Measurements from ENCODE around the gene TRERF1.
A peak's percentile ranks its signal among the peaks of the same experiment; 100 is the strongest.

The TRERF1 gene

DNA sequence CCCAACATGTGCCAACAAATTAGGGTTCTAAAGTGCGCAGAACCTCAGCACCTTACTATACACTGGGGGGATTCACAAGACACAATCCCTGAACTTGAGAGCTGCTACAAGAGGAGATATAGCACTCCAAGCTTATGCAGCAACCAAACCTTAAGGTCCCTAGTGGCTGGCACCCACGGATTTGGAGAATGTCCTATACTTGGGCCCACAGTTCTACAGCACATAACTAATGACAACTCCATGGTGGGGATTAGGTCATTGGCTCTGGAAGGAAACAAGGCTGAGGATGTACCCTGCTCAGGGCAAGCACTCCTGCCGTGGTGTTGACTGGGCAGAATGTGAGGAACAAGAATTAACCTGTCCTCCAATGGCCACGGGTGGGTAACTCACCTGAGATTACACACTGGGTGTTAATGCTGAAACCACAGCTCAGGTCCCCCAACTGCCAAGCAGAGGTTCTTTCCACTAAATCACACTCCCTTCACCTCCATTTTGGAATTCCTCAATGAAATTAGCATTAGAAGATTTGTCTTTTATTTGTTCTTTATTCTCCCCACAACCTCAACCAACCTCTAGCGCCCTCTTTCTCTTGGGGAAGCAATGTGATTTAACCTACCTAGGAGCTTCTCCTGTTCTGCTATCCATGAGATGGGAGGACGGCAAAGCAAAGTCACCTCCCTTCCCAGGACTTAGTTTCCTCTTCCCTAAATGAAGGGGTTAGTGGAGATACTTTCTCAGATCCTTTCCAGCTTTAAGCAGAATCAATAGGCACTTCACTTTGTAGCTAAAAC, 32.0 kb downstream of the TRERF1 start:
- Mint-ChIP-seq H3K9me3 (no peaks in the 10 kb centered on the region), H3K4me1 (peaks cover 75% of the 10 kb centered on the region), H3K27ac (peak overlapping the region in 1 of 2 donors; percentile 60), H3K27me3 (no peaks in the 10 kb centered on the region), H3K4me3 (no peak overlapping the region)
- DNase-seq (no peak), ATAC-seq (no peak)

DNA sequence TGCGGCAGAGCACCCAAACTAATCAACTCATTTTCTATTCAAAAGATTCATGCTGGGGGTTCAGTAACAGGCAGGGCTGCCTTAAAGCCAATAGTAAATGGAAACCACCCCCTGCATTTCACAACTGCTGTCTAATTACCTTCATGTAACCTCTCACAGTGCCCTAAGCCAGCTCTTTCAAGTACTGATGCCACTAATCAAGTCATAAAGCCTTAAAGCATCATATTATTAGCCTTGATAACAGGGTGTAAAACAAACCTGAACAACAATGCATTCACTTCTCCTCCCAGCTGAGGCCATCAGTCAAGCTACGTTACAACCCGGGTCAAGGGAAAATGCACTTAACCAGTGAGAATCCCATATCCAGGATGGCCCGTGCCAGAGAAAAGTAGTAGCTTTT, 33.0 kb downstream of the TRERF1 start:
- H3K27me3 Mint-ChIP-seq: no peaks in the 10 kb centered on the region
- DNase-seq: no peak

DNA sequence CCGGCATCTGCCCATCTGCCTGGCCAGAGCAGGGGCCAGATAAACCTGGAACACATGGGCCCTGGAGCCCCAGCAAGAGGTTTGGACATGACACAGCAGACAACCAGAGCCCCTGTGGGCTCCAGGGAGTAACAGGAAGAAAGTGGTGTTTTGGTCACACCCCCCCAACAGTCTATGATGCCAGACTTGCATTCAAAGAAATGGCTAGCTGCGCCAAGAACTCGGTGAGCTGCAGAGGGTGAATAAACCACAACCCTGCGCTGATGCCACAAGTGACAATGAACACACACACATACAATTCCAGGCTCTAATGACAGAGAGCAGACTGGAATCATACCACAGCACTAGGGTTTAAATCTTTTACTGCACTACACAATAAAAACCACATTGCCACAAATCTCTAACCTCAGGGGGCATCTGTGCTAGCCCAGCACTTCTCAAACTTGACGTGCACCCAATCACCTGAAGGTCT, 34.0 kb downstream of the TRERF1 start:
- Mint-ChIP-seq H3K27me3 (no peaks in the 10 kb centered on the region), H3K27ac (peak overlapping the region in 1 of 2 donors; percentile 89), H3K4me1 (peaks cover 72% of the 10 kb centered on the region), H3K9me3 (no peaks in the 10 kb centered on the region), H3K4me3 (peak overlapping the region; percentile 48 to 61)
- DNase-seq: peak; percentile 49 to 91
- peak; percentile 92 for ATAC-seq

More for the DNA sequence above, 33.0 kb downstream of the TRERF1 start:
- H3K27ac Mint-ChIP-seq: peak overlapping the region in 1 of 2 donors; percentile 19
- H3K4me3 Mint-ChIP-seq: peak overlapping the region in 1 of 2 donors; percentile 53
- H3K4me1 Mint-ChIP-seq: peaks cover 75% of the 10 kb centered on the region
- peak; percentile 14 for ATAC-seq
- no peaks in the 10 kb centered on the region for H3K9me3 Mint-ChIP-seq

DNA sequence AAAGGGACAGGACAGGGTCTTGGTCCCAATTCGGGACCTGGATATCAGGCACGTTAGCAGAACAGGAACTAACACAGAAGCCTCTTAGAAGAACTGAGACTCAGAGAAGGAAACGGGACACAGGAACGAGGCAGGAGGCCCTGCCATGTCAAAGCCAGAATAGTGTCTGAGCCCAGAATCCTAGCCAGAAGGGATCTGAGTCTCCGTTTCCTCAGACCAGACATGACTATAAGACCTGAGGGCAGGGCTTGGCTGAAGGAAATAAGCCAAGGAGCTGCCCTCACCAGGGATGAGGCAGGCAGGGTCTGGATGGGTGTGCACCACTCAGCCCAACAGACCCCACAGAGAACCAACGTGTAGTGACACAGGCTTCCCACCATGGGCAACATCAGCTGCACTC, 40.3 kb downstream of the TRERF1 start:
- H3K27ac Mint-ChIP-seq: no peak overlapping the region
- H3K4me1 Mint-ChIP-seq: peaks cover 70% of the 10 kb centered on the region
- no peak for ATAC-seq
- no peak overlapping the region for H3K4me3 Mint-ChIP-seq
- H3K27me3 Mint-ChIP-seq: no peaks in the 10 kb centered on the region
- no peaks in the 10 kb centered on the region for H3K9me3 Mint-ChIP-seq
- DNase-seq: no peak

DNA sequence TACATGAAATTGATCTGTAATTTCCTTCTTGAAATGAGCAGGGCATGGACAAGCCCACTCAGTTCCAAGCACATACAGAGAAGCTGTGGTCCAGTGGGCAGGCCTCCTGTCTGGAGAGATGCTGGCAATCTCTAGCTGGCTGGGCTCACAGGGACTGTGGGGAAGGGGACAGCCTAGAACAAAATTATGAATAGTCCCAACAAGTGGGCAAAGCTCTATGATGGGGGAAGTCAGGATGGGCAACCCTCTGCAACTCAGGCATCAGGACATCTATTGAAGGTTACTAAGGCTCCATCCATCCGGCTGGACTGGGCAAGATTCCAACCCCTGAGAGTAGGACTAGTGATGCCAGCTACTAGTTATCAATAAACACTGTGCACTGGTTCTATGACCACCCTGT, 40.9 kb downstream of the TRERF1 start:
- peaks cover 70% of the 10 kb centered on the region for H3K4me1 Mint-ChIP-seq
- H3K27ac Mint-ChIP-seq: no peak overlapping the region
- ATAC-seq (no peak), DNase-seq (no peak)
- H3K4me3 Mint-ChIP-seq: no peak overlapping the region
- H3K9me3 Mint-ChIP-seq: no peaks in the 10 kb centered on the region
- H3K27me3 Mint-ChIP-seq: no peaks in the 10 kb centered on the region

DNA sequence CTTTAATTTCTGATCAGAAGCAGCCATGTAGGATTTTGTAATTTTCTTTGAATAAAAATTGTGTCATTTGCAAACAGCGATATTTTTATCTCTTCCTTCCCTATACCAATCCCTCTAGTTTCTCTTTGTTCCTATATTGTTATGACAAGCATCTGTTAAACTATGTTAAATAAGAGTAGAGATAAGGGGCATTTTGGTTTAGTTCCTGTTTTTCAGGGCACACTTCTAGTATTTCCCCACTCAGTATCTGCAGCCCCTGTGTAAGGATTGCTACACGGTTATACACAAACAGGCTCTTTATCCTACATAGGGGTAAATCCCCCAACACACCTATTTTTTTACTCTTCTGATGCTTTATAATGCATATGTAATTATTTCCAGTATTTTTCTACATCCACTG, 42.1 kb downstream of the TRERF1 start:
- H3K4me3 Mint-ChIP-seq: no peak overlapping the region
- DNase-seq (no peak), ATAC-seq (no peak)
- peaks cover 67% of the 10 kb centered on the region for H3K4me1 Mint-ChIP-seq
- H3K9me3 Mint-ChIP-seq: no peaks in the 10 kb centered on the region
- no peaks in the 10 kb centered on the region for H3K27me3 Mint-ChIP-seq
- no peak overlapping the region for H3K27ac Mint-ChIP-seq

DNA sequence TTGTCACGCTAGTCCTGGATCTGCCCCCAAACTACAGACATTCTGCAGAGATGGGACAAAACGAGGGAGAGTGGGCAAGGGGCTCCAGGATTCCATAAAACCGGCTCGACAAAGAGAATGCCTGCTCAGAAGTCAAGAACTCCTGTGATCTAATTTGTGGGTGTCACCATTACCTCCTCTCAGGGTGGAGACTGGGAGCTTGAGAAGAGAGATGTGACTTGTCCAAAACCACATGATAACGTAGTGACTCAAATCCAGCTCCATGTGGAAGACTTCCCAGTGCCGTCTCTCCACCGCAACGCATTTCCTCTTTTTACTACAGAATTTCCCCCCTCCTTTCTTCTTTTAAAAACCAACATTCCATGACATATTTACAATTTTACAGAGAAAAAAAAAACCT, 44.3 kb downstream of the TRERF1 start:
- peak; percentile 63 for ATAC-seq
- H3K9me3 Mint-ChIP-seq: no peaks in the 10 kb centered on the region
- DNase-seq: peak in 1 of 2 donors; percentile 24
- peak overlapping the region in 1 of 2 donors; percentile 46 for H3K4me3 Mint-ChIP-seq
- peaks cover 72% of the 10 kb centered on the region for H3K4me1 Mint-ChIP-seq
- H3K27me3 Mint-ChIP-seq: no peaks in the 10 kb centered on the region
- H3K27ac Mint-ChIP-seq: peak overlapping the region; percentile 3 to 29

DNA sequence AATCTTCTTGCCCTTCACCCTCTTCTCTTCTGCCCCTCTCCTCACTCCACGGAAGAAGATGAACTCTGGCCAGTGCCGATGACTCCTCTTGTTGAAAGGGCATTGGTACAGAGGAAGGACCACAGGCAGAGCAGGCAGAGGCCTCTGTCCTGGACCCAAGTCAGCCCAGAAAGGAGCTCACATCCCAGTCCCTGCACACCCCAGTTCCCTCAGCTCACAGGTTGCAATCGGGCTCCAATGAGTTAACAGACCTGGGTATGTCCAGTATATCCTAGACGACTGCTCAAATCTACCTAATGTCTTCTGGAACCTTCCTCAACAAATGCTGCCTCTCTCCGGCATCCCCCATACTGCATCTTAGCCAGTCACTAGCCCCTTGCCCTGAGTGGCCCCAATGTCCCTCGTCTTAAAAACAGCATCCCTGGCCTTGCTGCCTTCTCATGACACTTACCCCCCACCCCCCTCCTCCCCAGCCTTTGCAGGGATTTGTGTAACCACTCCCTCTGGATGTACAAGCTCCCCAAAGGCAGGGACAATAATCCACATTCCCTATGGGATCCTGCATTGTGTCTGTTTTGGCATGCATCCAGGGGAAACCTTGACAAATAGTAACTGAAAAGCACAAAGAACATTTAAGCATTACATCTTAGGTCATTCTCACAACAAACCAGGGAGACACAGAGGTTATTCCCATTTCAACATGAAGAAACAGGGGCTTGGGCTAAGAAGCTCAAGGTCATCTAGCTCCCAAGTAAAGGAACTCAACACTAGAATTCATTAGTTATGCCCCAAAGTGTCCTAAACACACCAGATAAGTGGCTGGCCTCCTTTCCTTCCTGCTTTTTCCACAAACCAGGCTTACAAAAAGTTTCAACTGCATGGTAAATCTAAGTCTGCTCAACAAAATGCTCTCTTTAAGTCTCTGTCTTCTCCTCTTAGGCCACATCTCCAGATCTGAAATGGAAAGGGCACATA, 45.1 kb downstream of the TRERF1 start:
- H3K4me1 Mint-ChIP-seq: peaks cover 80% of the 10 kb centered on the region
- DNase-seq: peak in 1 of 2 donors; percentile 5
- no peaks in the 10 kb centered on the region for H3K9me3 Mint-ChIP-seq
- H3K27me3 Mint-ChIP-seq: no peaks in the 10 kb centered on the region
- ATAC-seq: no peak
- peak overlapping the region in 1 of 2 donors; percentile 46 for H3K4me3 Mint-ChIP-seq
- H3K27ac Mint-ChIP-seq: peak overlapping the region; percentile 3 to 29

DNA sequence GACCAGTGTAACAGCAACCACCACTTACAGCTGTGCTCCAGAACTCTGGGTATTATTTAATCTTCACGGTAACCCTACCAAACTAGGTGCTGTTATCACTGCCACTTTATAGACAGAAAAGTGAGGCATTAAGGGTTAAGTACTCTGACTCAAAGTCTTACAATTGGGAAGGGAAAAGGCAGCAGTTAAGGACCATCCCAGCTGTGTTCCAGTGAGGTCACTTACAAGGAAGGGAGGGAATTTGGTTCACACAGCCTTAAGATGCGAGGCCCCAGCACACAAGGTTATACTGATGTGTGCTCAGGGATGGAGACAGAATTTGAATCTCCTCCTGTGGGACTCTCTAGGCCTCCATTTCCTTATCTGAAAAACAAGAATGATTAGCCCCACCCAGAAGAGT, 46.7 kb downstream of the TRERF1 start:
- Mint-ChIP-seq H3K9me3 (no peaks in the 10 kb centered on the region), H3K4me1 (peaks cover 77% of the 10 kb centered on the region), H3K4me3 (no peak overlapping the region), H3K27ac (peak overlapping the region; percentile 23 to 37), H3K27me3 (no peaks in the 10 kb centered on the region)
- ATAC-seq: no peak
- no peak for DNase-seq

DNA sequence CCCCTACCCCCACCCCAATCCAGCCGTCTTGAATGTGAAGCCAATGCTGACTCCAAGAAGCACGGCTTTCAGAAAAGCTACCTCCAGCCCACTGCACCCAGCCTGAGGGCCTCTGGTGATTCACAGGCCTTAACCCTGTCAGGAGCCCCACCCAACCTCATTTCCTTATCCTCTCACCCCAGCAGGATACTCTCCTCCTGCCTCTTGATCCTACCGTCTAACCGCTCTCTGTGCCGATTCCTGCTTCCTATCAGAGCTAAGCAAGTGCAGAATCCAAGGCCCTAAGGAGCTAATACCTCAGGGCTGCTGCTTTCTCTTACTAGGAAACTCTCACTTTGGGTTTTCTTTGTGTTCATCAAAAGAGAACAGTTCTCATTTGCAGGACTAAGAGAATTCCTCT, 47.2 kb downstream of the TRERF1 start:
- DNase-seq: peak in 1 of 2 donors; percentile 39
- H3K9me3 Mint-ChIP-seq: no peaks in the 10 kb centered on the region

DNA sequence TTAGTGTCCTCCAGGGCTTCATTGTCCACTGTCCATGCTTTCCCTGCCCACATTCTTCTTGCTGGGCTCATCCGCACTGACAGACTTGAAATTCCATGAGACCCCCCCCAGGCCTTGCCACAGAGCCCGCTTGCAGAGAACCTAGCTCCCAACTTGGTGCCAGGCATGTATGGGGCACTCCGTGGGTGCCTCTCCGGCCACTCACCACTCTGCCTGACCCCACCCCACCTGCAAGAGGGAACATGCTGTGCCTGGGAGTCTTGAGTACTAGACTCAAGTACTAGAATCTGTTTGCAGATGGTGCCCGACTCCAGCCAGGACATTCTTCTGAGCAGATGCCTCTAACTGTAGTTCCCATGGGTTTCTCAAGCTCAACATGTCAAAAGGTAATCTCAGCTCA, 47.9 kb downstream of the TRERF1 start:
- Mint-ChIP-seq H3K9me3 (no peaks in the 10 kb centered on the region), H3K27me3 (no peaks in the 10 kb centered on the region), H3K27ac (peak overlapping the region in 1 of 2 donors; percentile 79), H3K4me1 (peaks cover 78% of the 10 kb centered on the region), H3K4me3 (peak overlapping the region in 1 of 2 donors; percentile 68)
- no peak for DNase-seq
- no peak for ATAC-seq

More for the DNA sequence above, 47.2 kb downstream of the TRERF1 start:
- H3K27me3 Mint-ChIP-seq: no peaks in the 10 kb centered on the region
- H3K4me3 Mint-ChIP-seq: peak overlapping the region; percentile 68 to 74
- peak overlapping the region; percentile 79 to 84 for H3K27ac Mint-ChIP-seq
- H3K4me1 Mint-ChIP-seq: peaks cover 73% of the 10 kb centered on the region
- peak; percentile 52 for ATAC-seq

DNA sequence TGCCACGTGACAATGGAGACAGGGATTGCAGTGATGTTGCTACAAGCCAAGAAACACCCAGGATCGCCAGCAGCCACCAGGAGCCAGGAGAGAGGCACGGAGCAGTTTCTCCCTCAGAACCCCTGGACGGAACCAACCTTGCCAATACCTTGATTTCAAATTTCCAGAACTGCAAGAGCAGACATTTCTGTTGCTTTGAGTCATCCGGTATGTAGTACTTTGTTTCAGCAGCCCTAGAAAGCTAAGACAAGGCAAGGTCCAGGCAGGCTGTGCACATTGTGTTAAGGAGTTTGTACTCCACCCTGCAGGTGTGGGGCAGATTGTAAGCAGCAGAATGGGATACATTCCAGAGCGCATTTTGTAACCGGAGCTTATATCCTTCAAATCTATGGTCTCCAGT, 48.3 kb downstream of the TRERF1 start:
- Mint-ChIP-seq H3K4me3 (peak overlapping the region in 1 of 2 donors; percentile 76), H3K4me1 (peaks cover 82% of the 10 kb centered on the region), H3K27ac (no peak overlapping the region), H3K9me3 (no peaks in the 10 kb centered on the region), H3K27me3 (no peaks in the 10 kb centered on the region)
- no peak for ATAC-seq
- DNase-seq: no peak

DNA sequence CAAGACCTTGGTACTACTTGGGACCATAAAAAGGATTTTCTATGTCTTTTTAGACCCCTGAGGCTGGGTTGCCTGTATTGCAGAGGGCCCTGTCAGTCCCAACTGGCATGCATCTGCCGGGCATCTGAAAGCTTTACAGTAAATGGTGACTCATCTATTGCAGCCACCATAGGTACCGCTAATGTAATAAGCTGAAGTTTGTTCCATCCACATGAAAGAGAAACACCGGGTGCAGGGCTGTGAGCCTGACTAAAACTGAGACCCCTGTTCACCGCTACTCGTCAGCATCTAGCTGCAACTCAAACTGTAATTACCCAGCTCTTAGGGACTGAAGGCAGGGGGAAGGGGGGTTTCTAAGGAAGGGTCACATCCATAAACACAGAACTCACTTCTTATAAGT, 49.5 kb downstream of the TRERF1 start:
- H3K27ac Mint-ChIP-seq: peak overlapping the region; percentile 93 to 95
- H3K27me3 Mint-ChIP-seq: no peaks in the 10 kb centered on the region
- ATAC-seq: peak; percentile 97
- no peaks in the 10 kb centered on the region for H3K9me3 Mint-ChIP-seq
- peak; percentile 72 to 88 for DNase-seq
- H3K4me1 Mint-ChIP-seq: peaks cover 78% of the 10 kb centered on the region
- H3K4me3 Mint-ChIP-seq: peak overlapping the region; percentile 44 to 76

DNA sequence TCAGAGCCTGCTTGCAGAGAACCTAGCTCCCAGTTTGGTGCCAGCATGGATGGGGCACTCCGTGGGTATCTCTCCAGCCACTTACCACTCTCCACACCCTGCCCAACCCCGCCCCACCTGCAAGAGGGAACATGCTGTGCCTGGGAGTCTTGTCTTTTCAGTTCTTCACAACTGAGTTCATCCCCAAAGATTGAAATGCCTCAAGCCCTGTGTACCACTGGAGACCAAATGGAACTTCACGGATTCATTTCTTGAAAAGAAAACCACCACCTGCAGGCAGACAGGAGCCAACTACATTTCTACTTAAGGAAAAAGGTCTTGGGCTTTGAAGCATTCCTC, 50.1 kb downstream of the TRERF1 start:
- Mint-ChIP-seq H3K9me3 (no peaks in the 10 kb centered on the region), H3K4me1 (peaks cover 78% of the 10 kb centered on the region), H3K4me3 (peak overlapping the region in 1 of 2 donors; percentile 65), H3K27ac (peak overlapping the region; percentile 87 to 88), H3K27me3 (no peaks in the 10 kb centered on the region)
- no peak for DNase-seq
- ATAC-seq: no peak

DNA sequence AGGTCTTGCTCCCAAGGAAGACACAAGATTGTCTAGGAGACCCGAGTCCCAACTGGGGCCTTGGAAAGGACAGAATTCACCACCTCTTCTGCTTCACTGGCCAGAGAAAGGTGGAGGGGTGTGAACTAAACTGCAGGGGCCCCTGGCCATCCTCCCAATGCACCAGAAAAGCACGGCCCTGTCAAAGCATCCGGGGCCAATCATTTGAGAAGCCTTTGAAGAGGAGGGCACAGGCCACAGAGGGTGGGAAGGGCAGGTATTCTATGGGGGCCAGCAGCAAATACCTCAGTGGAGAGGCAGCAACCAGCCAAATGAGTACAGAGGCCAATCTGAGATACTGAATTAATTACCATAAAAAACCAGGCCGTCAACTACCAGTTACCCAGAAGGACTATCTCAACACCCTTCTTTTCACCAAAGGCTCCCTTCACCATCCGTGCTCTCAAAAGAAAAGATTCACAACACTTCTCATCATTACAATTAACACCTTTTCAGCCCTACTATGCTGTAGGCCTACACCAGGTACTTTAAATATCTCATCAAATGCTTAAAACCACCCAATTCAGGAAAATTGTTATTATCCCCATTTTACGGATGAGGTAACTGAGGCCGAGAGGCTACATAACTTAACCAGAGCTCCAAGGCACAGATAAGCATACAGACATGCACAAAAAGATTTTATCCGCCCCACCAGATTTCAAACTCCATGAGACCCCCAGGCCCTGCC, 50.7 kb downstream of the TRERF1 start:
- H3K27ac Mint-ChIP-seq: peak overlapping the region; percentile 87 to 88
- peaks cover 76% of the 10 kb centered on the region for H3K4me1 Mint-ChIP-seq
- DNase-seq: no peak
- no peaks in the 10 kb centered on the region for H3K27me3 Mint-ChIP-seq
- H3K4me3 Mint-ChIP-seq: peak overlapping the region in 1 of 2 donors; percentile 65
- H3K9me3 Mint-ChIP-seq: no peaks in the 10 kb centered on the region
- ATAC-seq: no peak

All from stimulated activated naive CD8-positive, alpha-beta T cell treated with anti-CD3 and anti-CD28 coated beads, Interleukin-15, amount 100 ng/mL, for 72 hours (primary cell).